Measurements from ENCODE around the gene ENO3.

ENO3 gene

DNA sequence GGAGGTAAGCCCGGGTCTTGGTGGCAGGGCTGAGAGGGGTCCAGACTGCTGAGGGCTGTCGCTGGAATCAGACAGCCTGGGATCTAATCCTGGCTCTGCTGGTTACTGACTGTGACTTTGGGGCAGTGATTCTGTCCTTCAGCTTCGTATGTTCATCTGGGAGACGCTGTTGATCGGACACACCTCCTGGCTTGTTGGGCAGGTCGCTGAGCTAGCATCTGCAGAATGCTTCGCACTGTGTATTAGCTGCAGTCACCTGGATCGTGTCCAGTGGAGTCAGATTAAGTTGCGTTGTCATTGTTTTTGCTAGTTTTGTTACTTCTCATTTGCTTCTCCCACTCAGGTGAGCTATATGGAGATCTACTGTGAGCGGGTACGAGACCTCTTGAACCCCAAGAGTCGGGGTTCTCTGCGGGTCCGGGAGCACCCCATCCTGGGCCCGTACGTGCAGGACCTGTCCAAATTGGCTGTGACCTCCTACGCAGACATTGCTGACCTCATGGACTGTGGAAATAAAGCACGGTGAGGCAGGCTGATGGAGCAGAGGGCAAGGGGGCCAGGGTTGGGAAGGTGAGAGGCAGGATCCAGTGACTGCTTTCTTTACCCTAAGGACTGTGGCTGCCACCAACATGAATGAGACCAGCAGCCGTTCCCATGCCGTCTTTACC is 51.3 kb downstream of the ENO3 start:
- no peak overlapping the region for H3K4me3 ChIP-seq (ENCODE audit: low read depth, low read length)
- DNase-seq (ENCODE audit: low read depth) = no peak
- TF ChIP-seq, protein P1, sequence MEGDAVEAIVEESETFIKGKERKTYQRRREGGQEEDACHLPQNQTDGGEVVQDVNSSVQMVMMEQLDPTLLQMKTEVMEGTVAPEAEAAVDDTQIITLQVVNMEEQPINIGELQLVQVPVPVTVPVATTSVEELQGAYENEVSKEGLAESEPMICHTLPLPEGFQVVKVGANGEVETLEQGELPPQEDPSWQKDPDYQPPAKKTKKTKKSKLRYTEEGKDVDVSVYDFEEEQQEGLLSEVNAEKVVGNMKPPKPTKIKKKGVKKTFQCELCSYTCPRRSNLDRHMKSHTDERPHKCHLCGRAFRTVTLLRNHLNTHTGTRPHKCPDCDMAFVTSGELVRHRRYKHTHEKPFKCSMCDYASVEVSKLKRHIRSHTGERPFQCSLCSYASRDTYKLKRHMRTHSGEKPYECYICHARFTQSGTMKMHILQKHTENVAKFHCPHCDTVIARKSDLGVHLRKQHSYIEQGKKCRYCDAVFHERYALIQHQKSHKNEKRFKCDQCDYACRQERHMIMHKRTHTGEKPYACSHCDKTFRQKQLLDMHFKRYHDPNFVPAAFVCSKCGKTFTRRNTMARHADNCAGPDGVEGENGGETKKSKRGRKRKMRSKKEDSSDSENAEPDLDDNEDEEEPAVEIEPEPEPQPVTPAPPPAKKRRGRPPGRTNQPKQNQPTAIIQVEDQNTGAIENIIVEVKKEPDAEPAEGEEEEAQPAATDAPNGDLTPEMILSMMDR (IDR thresholded peaks at IDR 0.05; ENCODE audit: low read depth, low read length, missing control alignments) = no peak

DNA sequence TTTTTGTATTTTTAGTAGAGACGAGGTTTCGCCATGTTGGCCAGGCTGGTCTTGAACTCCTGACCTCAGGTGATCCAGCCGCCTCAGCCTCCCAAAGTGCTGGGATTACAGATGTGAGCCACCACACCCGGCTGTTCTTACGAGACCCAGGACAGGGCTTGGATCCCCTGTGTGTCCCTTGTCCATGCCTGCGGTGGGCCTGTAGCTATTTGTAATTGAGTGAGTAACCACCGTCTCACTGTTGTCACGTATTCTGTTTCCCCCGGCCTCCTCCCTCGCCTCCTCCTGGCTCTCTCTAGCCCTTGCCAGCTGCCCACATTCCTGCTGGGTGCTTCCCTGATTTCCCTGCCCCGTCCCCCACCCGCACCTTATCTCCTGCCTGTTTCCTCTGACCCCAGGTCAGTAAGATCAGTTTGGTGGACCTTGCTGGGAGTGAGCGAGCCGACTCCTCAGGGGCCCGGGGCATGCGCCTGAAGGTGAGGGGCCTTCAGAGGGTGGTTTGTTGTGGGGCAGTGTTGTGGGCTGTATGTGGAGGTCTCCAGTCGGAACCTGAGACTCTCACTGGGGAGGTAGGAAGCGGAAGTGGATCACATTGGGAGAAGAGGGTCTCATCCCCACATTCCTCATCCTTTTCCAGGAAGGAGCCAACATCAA is 52.4 kb downstream of the ENO3 start:
- TF ChIP-seq, protein P1 (IDR thresholded peaks at IDR 0.05; ENCODE audit: low read depth, low read length, missing control alignments) = no peak
- H3K4me3 ChIP-seq (ENCODE audit: low read depth, low read length) = no peak overlapping the region
- DNase-seq (ENCODE audit: low read depth) = no peak

Measured in GM12864 (cell line).